Nephron progenitor cell (in vitro differentiated cells): Measurements from ENCODE around the gene SEMA6B.

ENCODE experiments used
- DNase-seq: peaks from one replicate; pipeline ENCODE4 v3.0.0; 2021
- H3K27ac Mint-ChIP-seq: 2 replicates; pipeline ENCODE4 v1.8.0; 2021; ENCODE audit warnings: mild to moderate bottlenecking, moderate library complexity, mixed read lengths
- H3K27me3 Mint-ChIP-seq: 2 replicates; pipeline ENCODE4 v1.8.0; 2021; ENCODE audit warnings: mild to moderate bottlenecking, low read depth, mixed read lengths; ENCODE audit not compliant: poor library complexity
- H3K36me3 Mint-ChIP-seq: 2 replicates; pipeline ENCODE4 v1.8.0; 2021; ENCODE audit warnings: low read depth, mixed read lengths
- H3K4me1 Mint-ChIP-seq: 2 replicates; pipeline ENCODE4 v1.8.0; 2021; ENCODE audit warnings: mixed read lengths
- H3K4me3 Mint-ChIP-seq: 2 replicates; pipeline ENCODE4 v1.8.0; 2021; ENCODE audit warnings: mild to moderate bottlenecking, moderate library complexity, mixed read lengths
- H3K9me3 Mint-ChIP-seq: 2 replicates; pipeline ENCODE4 v1.8.0; 2021; ENCODE audit warnings: mild to moderate bottlenecking, moderate library complexity, mixed read lengths
- TF ChIP-seq, protein P1 (sequence below): fragments of 200-600 bp; sonication (generic); IDR thresholded peaks from 2 replicates; pipeline ENCODE4 v1.5.0; 2021; ENCODE audit warnings: antibody characterized with exemption

Gene SEMA6B

DNA sequence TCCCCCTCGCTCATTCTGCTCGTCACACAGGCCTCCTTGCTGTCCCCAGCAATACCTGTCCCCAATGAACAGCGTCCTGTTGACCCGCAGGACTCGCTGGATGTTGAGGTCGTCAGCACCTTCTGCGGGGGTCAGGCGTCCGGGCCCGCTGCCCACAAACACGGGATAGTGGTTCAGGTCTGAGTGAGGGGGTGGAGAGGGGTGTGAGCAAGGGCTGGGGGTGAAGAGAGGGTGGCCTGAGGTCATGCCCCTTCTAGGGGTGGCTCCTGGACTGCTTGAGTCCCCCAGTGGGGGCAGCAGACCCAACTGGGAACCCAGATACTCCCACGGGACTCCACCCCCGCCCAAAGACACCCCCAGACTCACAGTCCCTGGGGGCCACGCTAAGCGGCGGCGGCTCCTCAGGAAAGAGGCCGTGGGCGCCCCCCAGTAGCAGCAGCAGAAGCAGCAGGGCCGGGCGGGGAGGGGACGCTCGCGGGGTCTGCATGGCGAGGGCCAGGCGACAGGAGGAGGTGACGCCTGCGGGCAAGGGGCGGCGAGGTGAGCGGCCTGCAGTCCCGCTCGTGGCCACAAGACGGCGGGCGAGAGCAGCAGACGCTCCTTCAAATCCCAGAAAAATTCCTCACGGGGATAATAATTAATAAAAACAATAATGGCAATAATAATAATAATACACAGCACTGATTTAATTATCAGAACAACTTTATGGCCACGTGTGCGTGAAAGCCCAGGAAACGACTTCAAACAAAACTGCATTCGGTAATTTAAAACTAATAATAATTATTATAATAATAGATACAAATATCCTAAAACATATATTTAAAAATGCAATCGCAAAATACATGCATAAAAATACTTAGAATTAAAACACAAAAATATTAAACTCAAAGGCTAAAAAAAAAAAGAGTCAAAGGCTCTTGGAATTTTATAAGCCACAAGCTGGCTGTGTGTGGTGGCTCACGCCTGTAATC is 1.2 kb downstream of the SEMA6B start:
- peaks cover 8% of the 10 kb centered on the region for H3K27me3 Mint-ChIP-seq
- TF ChIP-seq, protein P1, sequence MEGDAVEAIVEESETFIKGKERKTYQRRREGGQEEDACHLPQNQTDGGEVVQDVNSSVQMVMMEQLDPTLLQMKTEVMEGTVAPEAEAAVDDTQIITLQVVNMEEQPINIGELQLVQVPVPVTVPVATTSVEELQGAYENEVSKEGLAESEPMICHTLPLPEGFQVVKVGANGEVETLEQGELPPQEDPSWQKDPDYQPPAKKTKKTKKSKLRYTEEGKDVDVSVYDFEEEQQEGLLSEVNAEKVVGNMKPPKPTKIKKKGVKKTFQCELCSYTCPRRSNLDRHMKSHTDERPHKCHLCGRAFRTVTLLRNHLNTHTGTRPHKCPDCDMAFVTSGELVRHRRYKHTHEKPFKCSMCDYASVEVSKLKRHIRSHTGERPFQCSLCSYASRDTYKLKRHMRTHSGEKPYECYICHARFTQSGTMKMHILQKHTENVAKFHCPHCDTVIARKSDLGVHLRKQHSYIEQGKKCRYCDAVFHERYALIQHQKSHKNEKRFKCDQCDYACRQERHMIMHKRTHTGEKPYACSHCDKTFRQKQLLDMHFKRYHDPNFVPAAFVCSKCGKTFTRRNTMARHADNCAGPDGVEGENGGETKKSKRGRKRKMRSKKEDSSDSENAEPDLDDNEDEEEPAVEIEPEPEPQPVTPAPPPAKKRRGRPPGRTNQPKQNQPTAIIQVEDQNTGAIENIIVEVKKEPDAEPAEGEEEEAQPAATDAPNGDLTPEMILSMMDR, result peak; percentile 100
- peak; percentile 82 for DNase-seq
- no peak overlapping the region for H3K4me3 Mint-ChIP-seq
- H3K36me3 Mint-ChIP-seq, result peaks cover 25% of the 10 kb centered on the region
- no peak overlapping the region for H3K27ac Mint-ChIP-seq
- H3K4me1 Mint-ChIP-seq, result peaks cover 5% of the 10 kb centered on the region
- no peaks in the 10 kb centered on the region for H3K9me3 Mint-ChIP-seq

DNA sequence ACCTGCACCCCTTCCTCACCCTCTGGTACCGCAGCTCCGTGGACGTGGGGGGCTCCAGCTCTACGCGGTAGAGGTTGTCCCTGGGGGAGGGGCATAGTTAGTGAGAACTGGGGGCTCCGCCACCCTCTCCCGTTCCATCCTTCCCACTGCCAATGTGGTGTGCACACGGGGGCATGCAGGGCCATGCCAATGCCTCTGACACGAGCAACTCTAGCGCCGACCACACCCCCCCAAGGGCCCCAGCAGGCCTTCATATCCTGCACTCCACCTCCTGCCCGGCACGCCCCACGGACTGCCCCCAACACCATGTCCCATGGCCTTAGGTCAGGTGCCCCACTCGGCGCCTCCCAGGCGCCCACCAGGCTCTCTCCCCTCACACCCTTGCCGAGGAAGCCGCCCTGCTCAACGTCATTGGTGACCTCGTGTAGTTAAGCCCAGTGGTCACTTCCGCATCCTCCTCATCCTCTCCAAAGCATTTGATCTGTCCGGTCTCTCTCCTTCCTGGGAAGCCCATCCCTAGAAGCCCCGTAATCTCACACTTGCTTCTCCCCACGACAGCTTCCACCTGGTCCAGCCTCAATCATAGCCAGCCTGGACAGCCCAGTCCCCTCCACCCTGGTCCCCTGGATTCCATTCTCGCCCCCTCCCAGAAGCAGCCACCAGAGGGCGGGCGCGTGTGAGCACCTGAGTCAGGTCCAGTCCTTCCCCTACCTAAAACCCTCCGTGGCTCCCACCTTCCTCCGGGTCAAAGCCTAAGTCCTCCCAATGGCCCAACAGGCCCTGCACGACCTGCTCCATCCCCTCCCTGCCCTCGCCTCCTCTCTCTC is 2.1 kb downstream of the SEMA6B start:
- H3K36me3 Mint-ChIP-seq, result peaks cover 32% of the 10 kb centered on the region
- TF ChIP-seq, protein P1, result no peak
- H3K4me1 Mint-ChIP-seq, result peaks cover 5% of the 10 kb centered on the region
- no peaks in the 10 kb centered on the region for H3K9me3 Mint-ChIP-seq
- H3K27me3 Mint-ChIP-seq, result peaks cover 7% of the 10 kb centered on the region
- DNase-seq, result peak; percentile 36
- no peak overlapping the region for H3K4me3 Mint-ChIP-seq
- H3K27ac Mint-ChIP-seq, result no peak overlapping the region

GRCh38 chr19:4556597-4557127 is 2.8 kb downstream of the SEMA6B start:
- TF ChIP-seq, protein P1, result no peak
- H3K4me3 Mint-ChIP-seq, result no peak overlapping the region
- no peak overlapping the region for H3K27ac Mint-ChIP-seq
- peak; percentile 62 for DNase-seq
- no peaks in the 10 kb centered on the region for H3K9me3 Mint-ChIP-seq
- H3K4me1 Mint-ChIP-seq, result no peaks in the 10 kb centered on the region
- H3K27me3 Mint-ChIP-seq, result peaks cover 7% of the 10 kb centered on the region
- peaks cover 39% of the 10 kb centered on the region for H3K36me3 Mint-ChIP-seq

GRCh38 chr19:4555657-4556561 is 3.6 kb downstream of the SEMA6B start:
- Mint-ChIP-seq H3K4me3 (no peak overlapping the region), H3K27ac (peak overlapping the region; percentile 57), H3K9me3 (no peaks in the 10 kb centered on the region), H3K36me3 (peaks cover 40% of the 10 kb centered on the region), H3K4me1 (no peaks in the 10 kb centered on the region), H3K27me3 (peaks cover 7% of the 10 kb centered on the region)
- DNase-seq, result peak; percentile 31
- TF ChIP-seq, protein P1, result no peak

DNA sequence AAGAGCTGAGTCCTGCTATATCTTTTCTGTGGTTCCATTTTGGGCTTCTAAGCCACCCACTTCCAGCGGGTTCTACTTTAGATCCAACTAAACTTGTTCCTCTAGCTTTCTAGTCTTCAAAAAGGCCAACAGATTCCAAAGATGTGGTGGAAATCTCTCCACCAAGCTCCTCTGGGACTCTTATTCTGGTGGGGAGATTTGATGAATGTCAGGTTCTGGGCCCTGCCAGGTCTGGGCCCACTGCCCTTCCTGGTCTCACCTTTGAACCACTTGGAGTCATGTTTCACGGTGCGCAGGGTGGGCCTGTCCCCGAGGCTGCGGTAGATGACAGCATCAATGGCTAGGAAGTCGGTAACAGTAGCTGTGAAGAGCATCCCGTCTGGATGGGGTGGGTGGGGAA is 4.8 kb downstream of the SEMA6B start:
- TF ChIP-seq, protein P1, result no peak
- peak overlapping the region; percentile 29 for H3K27ac Mint-ChIP-seq
- no peaks in the 10 kb centered on the region for H3K9me3 Mint-ChIP-seq
- peaks cover 46% of the 10 kb centered on the region for H3K36me3 Mint-ChIP-seq
- H3K27me3 Mint-ChIP-seq, result peaks cover 11% of the 10 kb centered on the region
- H3K4me3 Mint-ChIP-seq, result no peak overlapping the region
- DNase-seq, result no peak
- H3K4me1 Mint-ChIP-seq, result no peaks in the 10 kb centered on the region
